ENCODE measurements around the gene CLBA1. TPM values are rescaled to one million over a fixed set of nuclear protein-coding genes. Genes with fewer than 3 reads are reported as not detected.

Gene CLBA1
- total RNA-seq, 3 donors from 2014 or later, result 4.5 to 17.0 (median 8.8) TPM

GRCh38 chr14:104994978-104995377 lies 9.4 kb downstream of the CLBA1 start:
- H3K9me3 ChIP-seq, result no peaks in the 10 kb centered on the region
- no peak for DNase-seq (ENCODE audit: low spot score in 2 of 2)
- H3K36me3 ChIP-seq, result peaks cover 4% of the 10 kb centered on the region
- intact Hi-C loops (cut with DNase I; ENCODE audit: low total_unique reads), result no loop called here
- H3K27ac ChIP-seq, result no peak overlapping the region
- no peaks in the 10 kb centered on the region for H3K27me3 ChIP-seq
- H3K4me3 ChIP-seq, result no peak overlapping the region
- H3K4me1 ChIP-seq, result no peaks in the 10 kb centered on the region
- TF ChIP-seq POLR2AphosphoS5 (IDR thresholded peaks at IDR 0.05) (no peak), CTCF (IDR thresholded peaks at IDR 0.05) (no peak), POLR2A (IDR thresholded peaks at IDR 0.05) (no peak)

GRCh38 chr14:104996032-104996431 lies 10.4 kb downstream of the CLBA1 start:
- no peak for TF ChIP-seq POLR2AphosphoS5 (IDR thresholded peaks at IDR 0.05)
- TF ChIP-seq POLR2A (IDR thresholded peaks at IDR 0.05), result no peak
- no peak for TF ChIP-seq CTCF (IDR thresholded peaks at IDR 0.05)
- H3K4me1 ChIP-seq, result no peaks in the 10 kb centered on the region
- no peak overlapping the region for H3K27ac ChIP-seq
- intact Hi-C loops (cut with DNase I; ENCODE audit: low total_unique reads), result no loop called here
- no peaks in the 10 kb centered on the region for H3K9me3 ChIP-seq
- H3K36me3 ChIP-seq, result peaks cover 4% of the 10 kb centered on the region
- no peak overlapping the region for H3K4me3 ChIP-seq
- DNase-seq (ENCODE audit: low spot score in 2 of 2), result no peak
- no peaks in the 10 kb centered on the region for H3K27me3 ChIP-seq

GRCh38 chr14:104996483-104996882 lies 10.9 kb downstream of the CLBA1 start:
- Histone ChIP-seq H3K27me3 (no peaks in the 10 kb centered on the region), H3K27ac (no peak overlapping the region), H3K36me3 (peaks cover 4% of the 10 kb centered on the region), H3K9me3 (no peaks in the 10 kb centered on the region), H3K4me1 (no peaks in the 10 kb centered on the region), H3K4me3 (no peak overlapping the region)
- TF ChIP-seq POLR2AphosphoS5 (IDR thresholded peaks at IDR 0.05) (no peak), CTCF (IDR thresholded peaks at IDR 0.05) (no peak), POLR2A (IDR thresholded peaks at IDR 0.05) (no peak)
- intact Hi-C loops (cut with DNase I; ENCODE audit: low total_unique reads), result no loop called here
- DNase-seq (ENCODE audit: low spot score in 2 of 2), result no peak

GRCh38 chr14:104998801-104999200 lies 13.2 kb downstream of the CLBA1 start:
- no peaks in the 10 kb centered on the region for H3K9me3 ChIP-seq
- H3K27ac ChIP-seq, result no peak overlapping the region
- intact Hi-C loops (cut with DNase I; ENCODE audit: low total_unique reads), result no loop called here
- TF ChIP-seq POLR2AphosphoS5 (IDR thresholded peaks at IDR 0.05), result no peak
- TF ChIP-seq POLR2A (IDR thresholded peaks at IDR 0.05), result no peak
- no peak for TF ChIP-seq CTCF (IDR thresholded peaks at IDR 0.05)
- H3K4me3 ChIP-seq, result no peak overlapping the region
- H3K27me3 ChIP-seq, result no peaks in the 10 kb centered on the region
- H3K4me1 ChIP-seq, result no peaks in the 10 kb centered on the region
- DNase-seq (ENCODE audit: low spot score in 2 of 2), result no peak
- H3K36me3 ChIP-seq, result peaks cover 4% of the 10 kb centered on the region

GRCh38 chr14:104999361-104999760 lies 13.8 kb downstream of the CLBA1 start:
- intact Hi-C loops (cut with DNase I; ENCODE audit: low total_unique reads), result no loop called here
- Histone ChIP-seq H3K27ac (no peak overlapping the region), H3K9me3 (no peaks in the 10 kb centered on the region), H3K27me3 (no peaks in the 10 kb centered on the region), H3K36me3 (peaks cover 4% of the 10 kb centered on the region), H3K4me3 (no peak overlapping the region), H3K4me1 (no peaks in the 10 kb centered on the region)
- no peak for TF ChIP-seq CTCF (IDR thresholded peaks at IDR 0.05)
- no peak for TF ChIP-seq POLR2AphosphoS5 (IDR thresholded peaks at IDR 0.05)
- TF ChIP-seq POLR2A (IDR thresholded peaks at IDR 0.05), result no peak
- DNase-seq (ENCODE audit: low spot score in 2 of 2), result no peak
